ENCODE data around the gene PRR5L.

- TF ChIP-seq SP1 (IDR thresholded peaks at IDR 0.05) (no peak), LEF1 (IDR thresholded peaks at IDR 0.05; ENCODE audit: borderline replicate concordance) (no peak), L3MBTL2 (conservative IDR thresholded peaks at IDR 0.05) (no peak), SUZ12 (IDR thresholded peaks at IDR 0.05) (no peak), FOXA1 (IDR thresholded peaks at IDR 0.05) (no peak), FOXM1 (IDR thresholded peaks at IDR 0.05; ENCODE audit: borderline replicate concordance) (no peak), HDGF (IDR thresholded peaks at IDR 0.05; ENCODE audit: borderline replicate concordance) (no peak)
Observed at GRCh38 chr11:36311926-36312595, 16.0 kb downstream of the PRR5L start.

Data from HEK293T (cell line).